Activated T-helper 1 cell treated with anti-CD3 and anti-CD28 coated beads, Interleukin-12 subunit alpha, Interleukin-12 subunit beta, Interleukin-2, Interleukin-4 antibody, amounts not matched to agents 30 ng/mL and 10 ng/mL and 1 ng/mL, durations not matched to agents 14 hours and 24 hours and 36 hours (primary cell): ENCODE results near the gene TLNRD1. TPM values are rescaled to one million over a fixed set of nuclear protein-coding genes. Genes with fewer than 3 reads are reported as not detected.

Source experiments
- DNase-seq: peaks from one replicate; pipeline ENCODE4 v3.0.0; 2021; ENCODE audit warnings: low spot score
- H3K27ac Mint-ChIP-seq: one replicate; pipeline ENCODE4 v1.8.0; 2021; ENCODE audit warnings: mild to moderate bottlenecking, mixed read lengths
- H3K27me3 Mint-ChIP-seq: one replicate; pipeline ENCODE4 v1.8.0; 2022; ENCODE audit warnings: mild to moderate bottlenecking, moderate library complexity, mixed read lengths; ENCODE audit not compliant: insufficient read depth
- H3K36me3 Mint-ChIP-seq: one replicate; pipeline ENCODE4 v1.8.0; 2021; ENCODE audit warnings: low read depth, mixed read lengths
- H3K4me1 Mint-ChIP-seq: one replicate; pipeline ENCODE4 v1.8.0; 2021; ENCODE audit warnings: low read depth, mixed read lengths
- H3K4me3 Mint-ChIP-seq: one replicate; pipeline ENCODE4 v1.8.0; 2021; ENCODE audit warnings: mild to moderate bottlenecking, moderate library complexity, mixed read lengths
- H3K9me3 Mint-ChIP-seq: one replicate; pipeline ENCODE4 v1.8.0; 2021; ENCODE audit warnings: mixed read lengths
- intact Hi-C: fragments of 100-400 bp; cut with micrococcal nuclease; formaldehyde crosslinking; loops from one replicate; pipeline ENCODE4 v1.15.1; 2024
- total RNA-seq: library from RNA; stranded (reverse); gene quantifications from 2 replicates; pipeline ENCODE4 v1.2.3, GENCODE V29; 2022

TLNRD1 gene
- total RNA-seq, 1 donor from 2014 or later = 30.2 TPM

DNA sequence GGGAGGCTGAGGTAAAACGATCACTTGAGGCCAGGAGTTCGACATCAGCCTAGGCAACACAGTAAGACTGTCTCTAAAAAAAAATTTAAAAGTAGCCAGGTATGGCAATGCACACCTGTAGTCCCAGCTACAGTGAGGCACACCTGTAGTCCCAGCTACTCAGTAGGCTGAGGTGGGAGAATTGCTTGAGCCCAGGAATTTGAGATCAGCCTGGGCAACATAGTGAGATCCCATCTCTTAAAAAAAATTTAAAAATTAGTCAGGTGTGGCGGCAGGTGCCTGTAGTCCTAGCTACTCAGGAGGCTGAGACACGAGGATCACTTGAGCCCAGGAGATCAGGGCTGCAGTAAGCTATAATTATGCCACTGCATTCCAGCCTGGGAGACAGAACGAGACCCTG lies 17.9 kb upstream of the TLNRD1 start:
- no peak for DNase-seq
- H3K9me3 Mint-ChIP-seq = no peaks in the 10 kb centered on the region
- H3K4me1 Mint-ChIP-seq = peaks cover 55% of the 10 kb centered on the region
- no peak overlapping the region for H3K27ac Mint-ChIP-seq
- no peak overlapping the region for H3K4me3 Mint-ChIP-seq
- intact Hi-C loops = loop anchor here (10.0 kb wide), 3 partner anchors 288 to 828 kb away; partner anchors contain the start of genes ABHD17C and FAH
- no peaks in the 10 kb centered on the region for H3K27me3 Mint-ChIP-seq
- peaks cover 45% of the 10 kb centered on the region for H3K36me3 Mint-ChIP-seq

- DNase-seq = no peak
- peaks cover 54% of the 10 kb centered on the region for H3K4me1 Mint-ChIP-seq
- H3K4me3 Mint-ChIP-seq = no peak overlapping the region
- H3K27me3 Mint-ChIP-seq = no peaks in the 10 kb centered on the region
- no peak overlapping the region for H3K27ac Mint-ChIP-seq
- peaks cover 36% of the 10 kb centered on the region for H3K36me3 Mint-ChIP-seq
- no peaks in the 10 kb centered on the region for H3K9me3 Mint-ChIP-seq
- intact Hi-C loops = loop anchor here (10.0 kb wide), 3 partner anchors 290 to 830 kb away; partner anchors contain the start of genes ABHD17C and FAH
Measured at GRCh38 chr15:80984856-80985255, 15.9 kb upstream of the TLNRD1 start.

DNA sequence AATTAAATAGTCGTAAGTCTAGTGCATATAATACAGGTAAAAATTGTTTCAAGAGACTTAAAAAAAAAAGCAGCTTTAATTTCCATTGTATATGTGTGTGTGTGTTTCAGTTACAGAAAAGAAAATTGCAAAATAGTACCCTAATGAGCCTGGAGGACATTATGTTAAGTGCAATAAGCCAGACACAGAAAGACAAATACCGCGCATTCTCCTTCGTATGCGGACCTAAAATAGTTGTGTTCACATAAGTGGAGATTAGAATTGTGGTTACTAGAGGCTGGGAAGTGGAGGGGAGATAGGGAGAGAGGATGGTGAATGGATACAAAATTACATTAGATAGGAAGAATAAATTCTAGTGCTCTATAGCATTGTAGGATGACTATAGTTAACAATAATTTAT lies 14.7 kb upstream of the TLNRD1 start:
- DNase-seq = no peak
- Mint-ChIP-seq H3K9me3 (no peaks in the 10 kb centered on the region), H3K27me3 (no peaks in the 10 kb centered on the region), H3K4me3 (no peak overlapping the region), H3K36me3 (peaks cover 32% of the 10 kb centered on the region), H3K27ac (no peak overlapping the region), H3K4me1 (peaks cover 61% of the 10 kb centered on the region)
- intact Hi-C loops = loop anchor here (10.0 kb wide), 3 partner anchors 291 to 831 kb away; partner anchors contain the start of genes ABHD17C and FAH

- DNase-seq = no peak
- intact Hi-C loops = loop anchor here (10.0 kb wide), 3 partner anchors 292 to 832 kb away; partner anchors contain the start of genes ABHD17C and FAH
- Mint-ChIP-seq H3K4me1 (peaks cover 66% of the 10 kb centered on the region), H3K9me3 (no peaks in the 10 kb centered on the region), H3K36me3 (peaks cover 32% of the 10 kb centered on the region), H3K27me3 (no peaks in the 10 kb centered on the region), H3K27ac (no peak overlapping the region), H3K4me3 (peak overlapping the region; percentile 51)
Measured at GRCh38 chr15:80986487-80986886, 14.2 kb upstream of the TLNRD1 start.

DNA sequence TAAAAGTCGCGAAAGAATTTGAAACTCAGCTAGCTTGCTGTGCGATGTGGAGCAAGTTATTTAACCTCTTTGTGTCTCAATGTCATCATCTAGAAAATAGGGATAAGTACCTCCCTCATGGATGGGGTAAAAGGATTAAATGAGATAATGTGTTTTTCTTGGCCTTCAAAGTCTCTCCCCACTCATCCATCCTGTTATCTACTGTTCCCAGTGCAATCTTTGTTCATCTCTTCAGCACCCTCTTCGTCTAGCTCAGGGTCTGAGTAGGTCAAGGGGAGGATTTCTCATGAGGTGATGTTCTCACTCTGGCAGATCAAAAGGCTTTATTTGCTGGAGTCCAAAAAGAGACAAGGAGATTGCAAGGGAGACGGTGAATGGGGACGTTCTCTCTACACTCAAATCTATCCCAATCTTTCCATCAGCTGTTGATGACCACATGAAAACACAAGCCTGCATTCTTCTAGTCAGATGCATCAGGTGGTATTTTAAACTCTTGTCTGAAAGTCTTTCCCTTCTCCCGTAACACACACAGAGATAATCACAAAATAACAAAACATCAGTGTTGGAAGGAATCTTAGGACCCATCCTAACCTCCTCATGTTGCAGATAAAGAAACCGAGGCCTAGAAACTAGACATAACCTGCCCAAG lies 12.5 kb upstream of the TLNRD1 start:
- no peak for DNase-seq
- peak overlapping the region; percentile 97 for H3K27ac Mint-ChIP-seq
- H3K9me3 Mint-ChIP-seq = no peaks in the 10 kb centered on the region
- H3K36me3 Mint-ChIP-seq = peaks cover 23% of the 10 kb centered on the region
- H3K4me1 Mint-ChIP-seq = peaks cover 66% of the 10 kb centered on the region
- intact Hi-C loops = loop anchor here (10.0 kb wide), 3 partner anchors 293 to 833 kb away; partner anchors contain the start of genes ABHD17C and FAH
- H3K27me3 Mint-ChIP-seq = no peaks in the 10 kb centered on the region
- H3K4me3 Mint-ChIP-seq = peak overlapping the region; percentile 98

- intact Hi-C loops = loop anchor here (10.0 kb wide), 3 partner anchors 294 to 834 kb away; partner anchors contain the start of genes ABHD17C and FAH
- Mint-ChIP-seq H3K27me3 (no peaks in the 10 kb centered on the region), H3K36me3 (peaks cover 23% of the 10 kb centered on the region), H3K27ac (peak overlapping the region; percentile 97), H3K4me1 (peaks cover 63% of the 10 kb centered on the region), H3K9me3 (no peaks in the 10 kb centered on the region), H3K4me3 (peak overlapping the region; percentile 98)
- DNase-seq = no peak
Measured at GRCh38 chr15:80989081-80989517, 11.6 kb upstream of the TLNRD1 start.

GRCh38 chr15:80989518-80990478 lies 10.9 kb upstream of the TLNRD1 start, which contains the start of gene MESD:
TSS of gene MESD (minus strand) at chr15:80989819. CDS start at chr15:80989791, 28 bp downstream.
- Mint-ChIP-seq H3K27ac (peak within 1 kb of the TSS; percentile 97), H3K4me3 (peak within 1 kb of the TSS; percentile 98), H3K27me3 (no peaks in the 10 kb centered on the region), H3K9me3 (no peaks in the 10 kb centered on the region), H3K36me3 (peaks cover 19% of the 10 kb centered on the region), H3K4me1 (peaks cover 58% of the 10 kb centered on the region)
- intact Hi-C loops = loop anchor here (1.0 to 10.0 kb wide), 4 partner anchors 34 to 835 kb away; partner anchors contain the start of genes ABHD17C and FAH
- peak; percentile 92 for DNase-seq

- H3K9me3 Mint-ChIP-seq = no peaks in the 10 kb centered on the region
- no peaks in the 10 kb centered on the region for H3K27me3 Mint-ChIP-seq
- H3K4me1 Mint-ChIP-seq = peaks cover 55% of the 10 kb centered on the region
- peak overlapping the region; percentile 9 for H3K4me3 Mint-ChIP-seq
- H3K36me3 Mint-ChIP-seq = peaks cover 15% of the 10 kb centered on the region
- intact Hi-C loops = loop anchor here (1.0 kb wide), 3 partner anchors 9 to 333 kb away; partner anchors contain the start of genes STARD5 and TLNRD1
- H3K27ac Mint-ChIP-seq = no peak overlapping the region
- no peak for DNase-seq
Measured at GRCh38 chr15:80990955-80991354, 9.8 kb upstream of the TLNRD1 start.

DNA sequence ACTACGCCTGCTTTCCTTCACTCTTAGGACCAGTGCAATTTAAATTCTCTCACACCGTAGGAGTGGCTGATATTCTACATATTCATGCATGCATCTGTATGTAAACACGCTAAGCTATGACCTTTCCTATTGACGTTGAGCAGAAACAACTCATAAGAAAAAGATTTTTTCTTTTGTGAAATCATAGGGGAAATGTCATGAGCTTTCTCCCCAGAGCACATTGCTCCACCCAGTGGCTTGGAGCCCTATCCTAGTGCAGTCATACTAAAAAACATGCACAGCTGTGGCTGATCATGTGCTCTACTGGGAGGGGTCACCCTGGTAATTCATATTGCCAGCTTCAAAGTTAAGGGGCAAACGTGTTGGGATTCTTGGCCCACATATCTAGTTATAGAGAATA lies 9.3 kb upstream of the TLNRD1 start:
- Mint-ChIP-seq H3K9me3 (no peaks in the 10 kb centered on the region), H3K27ac (peak overlapping the region; percentile 21), H3K4me1 (peaks cover 54% of the 10 kb centered on the region), H3K36me3 (peaks cover 13% of the 10 kb centered on the region), H3K27me3 (no peaks in the 10 kb centered on the region), H3K4me3 (peak overlapping the region; percentile 9)
- intact Hi-C loops = loop anchor here (1.0 kb wide), 2 partner anchors 9 to 333 kb away; partner anchors contain the start of genes STARD5 and TLNRD1
- peak; percentile 35 for DNase-seq

DNA sequence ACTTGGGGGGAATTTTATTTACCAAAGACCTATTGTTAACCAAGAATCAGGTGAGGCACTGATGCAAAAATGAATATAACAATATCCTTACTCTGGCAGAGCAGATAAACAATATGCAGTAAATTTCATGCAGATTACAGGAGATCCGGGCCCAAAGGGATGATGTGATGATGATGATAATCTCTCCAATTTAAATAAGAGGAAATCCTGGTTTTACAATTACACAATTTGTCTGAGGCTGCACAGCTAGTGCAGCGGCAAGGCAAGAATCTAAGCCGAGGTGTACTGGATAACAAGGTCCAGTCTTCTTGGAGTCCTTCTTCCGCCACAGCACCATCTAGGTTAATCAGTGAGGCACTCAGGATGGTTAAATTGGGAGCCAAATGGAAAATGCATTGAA lies 8.7 kb upstream of the TLNRD1 start:
- H3K27me3 Mint-ChIP-seq = no peaks in the 10 kb centered on the region
- no peaks in the 10 kb centered on the region for H3K9me3 Mint-ChIP-seq
- no peak for DNase-seq
- intact Hi-C loops = no loop called here
- H3K27ac Mint-ChIP-seq = no peak overlapping the region
- H3K36me3 Mint-ChIP-seq = peaks cover 9% of the 10 kb centered on the region
- H3K4me3 Mint-ChIP-seq = no peak overlapping the region
- H3K4me1 Mint-ChIP-seq = peaks cover 49% of the 10 kb centered on the region

DNA sequence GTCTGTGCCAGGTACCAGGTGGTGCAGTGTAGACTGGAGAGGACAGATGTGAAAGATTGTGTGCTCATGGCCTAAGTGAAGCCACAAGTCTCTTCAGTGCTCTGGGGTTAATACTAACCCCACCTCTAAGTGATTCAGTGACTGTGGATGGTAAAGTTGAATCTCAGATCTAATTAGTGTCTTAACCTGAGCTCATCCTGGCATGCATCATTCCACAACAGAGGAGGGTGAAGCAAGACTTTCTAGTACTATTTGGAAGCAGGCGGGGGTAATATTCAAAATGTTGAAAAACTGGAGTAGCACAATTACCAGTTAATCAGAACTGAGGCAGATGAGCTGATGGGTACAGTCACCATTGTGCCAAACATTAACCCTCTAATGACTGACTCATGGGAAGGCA lies 8.3 kb upstream of the TLNRD1 start:
- Mint-ChIP-seq H3K27me3 (peaks cover under 1% of the 10 kb centered on the region), H3K27ac (no peak overlapping the region), H3K9me3 (no peaks in the 10 kb centered on the region), H3K4me1 (peaks cover 52% of the 10 kb centered on the region), H3K4me3 (no peak overlapping the region), H3K36me3 (peaks cover 8% of the 10 kb centered on the region)
- intact Hi-C loops = no loop called here
- no peak for DNase-seq

- intact Hi-C loops = loop anchor here (1.0 kb wide), 2 partner anchors 110 to 270 kb away; no protein-coding TSS in a partner anchor
- peaks cover 52% of the 10 kb centered on the region for H3K4me1 Mint-ChIP-seq
- DNase-seq = no peak
- H3K27me3 Mint-ChIP-seq = peaks cover 2% of the 10 kb centered on the region
- H3K27ac Mint-ChIP-seq = peak overlapping the region; percentile 27
- H3K4me3 Mint-ChIP-seq = no peak overlapping the region
- H3K9me3 Mint-ChIP-seq = no peaks in the 10 kb centered on the region
- no peaks in the 10 kb centered on the region for H3K36me3 Mint-ChIP-seq
Measured at GRCh38 chr15:80996247-80996646, 4.5 kb upstream of the TLNRD1 start.
